ENCODE data around the gene CYP24A1. TPM values are rescaled to one million over a fixed set of nuclear protein-coding genes. Genes with fewer than 3 reads are reported as not detected.

CYP24A1 gene
- total RNA-seq, 1 donor from 2014 or later: 0.73 TPM

DNA sequence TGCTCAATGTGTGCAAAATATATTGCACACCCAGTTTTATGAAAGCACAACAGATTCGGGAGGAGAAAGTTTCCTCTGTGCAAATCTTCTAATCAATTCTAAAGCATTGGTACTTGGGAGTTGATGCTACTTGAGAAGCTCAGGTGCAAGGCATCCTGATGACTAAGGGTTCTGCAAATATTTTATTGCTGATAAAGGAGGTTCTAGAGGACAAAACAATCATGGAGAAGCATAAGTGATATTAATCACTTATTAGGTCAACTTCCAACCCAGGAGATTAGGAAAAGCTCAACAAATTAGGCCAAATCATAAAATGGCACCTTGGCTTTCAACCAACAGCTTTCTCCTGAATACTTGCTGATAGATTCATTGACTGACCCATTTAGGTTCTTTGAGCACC lies 27.1 kb downstream of the CYP24A1 start:
- no peak overlapping the region for H3K9ac ChIP-seq (ENCODE audit: low read length)
- no peaks in the 10 kb centered on the region for H3K9me3 ChIP-seq (ENCODE audit: insufficient read depth, low read depth, low read length)
- Mint-ChIP-seq H3K4me3 (ENCODE audit: unreplicated experiment) (no peak overlapping the region), H3K27ac (ENCODE audit: unreplicated experiment) (no peak overlapping the region), H3K9me3 (ENCODE audit: unreplicated experiment) (peaks cover 2% of the 10 kb centered on the region), H3K36me3 (ENCODE audit: low read depth, unreplicated experiment) (peaks cover 1% of the 10 kb centered on the region), H3K4me1 (ENCODE audit: low read depth, unreplicated experiment) (peaks cover under 1% of the 10 kb centered on the region), H3K27me3 (ENCODE audit: low read depth, unreplicated experiment) (no peaks in the 10 kb centered on the region)
- DNase-seq (ENCODE audit: low read depth) (no peak), FAIRE-seq (no peak)
- no peak overlapping the region for H3K4me2 ChIP-seq (ENCODE audit: low read length)
- H2AFZ ChIP-seq (ENCODE audit: low read depth, low read length): no peak overlapping the region
- H3K4me3 ChIP-seq (ENCODE audit: insufficient read depth, low read depth, low read length): no peak overlapping the region
- H3K36me3 ChIP-seq (ENCODE audit: insufficient read depth, low read length): no peaks in the 10 kb centered on the region
- TF ChIP-seq EZH2 (IDR thresholded peaks at IDR 0.05; ENCODE audit: insufficient read depth, low read length): no peak
- TF ChIP-seq CTCF (IDR thresholded peaks at IDR 0.05; ENCODE audit: insufficient read depth, low read depth, low read length): no peak
- no peaks in the 10 kb centered on the region for H3K27me3 ChIP-seq (ENCODE audit: insufficient read depth, low read length)
- no peaks in the 10 kb centered on the region for H3K79me2 ChIP-seq (ENCODE audit: insufficient read depth, low read length)
- peaks cover 2% of the 10 kb centered on the region for H3K4me1 ChIP-seq (ENCODE audit: insufficient read depth, low read length)
- no peak overlapping the region for H3K27ac ChIP-seq (ENCODE audit: low read depth, low read length)
- H4K20me1 ChIP-seq (ENCODE audit: insufficient read depth, low read length): no peaks in the 10 kb centered on the region

DNA sequence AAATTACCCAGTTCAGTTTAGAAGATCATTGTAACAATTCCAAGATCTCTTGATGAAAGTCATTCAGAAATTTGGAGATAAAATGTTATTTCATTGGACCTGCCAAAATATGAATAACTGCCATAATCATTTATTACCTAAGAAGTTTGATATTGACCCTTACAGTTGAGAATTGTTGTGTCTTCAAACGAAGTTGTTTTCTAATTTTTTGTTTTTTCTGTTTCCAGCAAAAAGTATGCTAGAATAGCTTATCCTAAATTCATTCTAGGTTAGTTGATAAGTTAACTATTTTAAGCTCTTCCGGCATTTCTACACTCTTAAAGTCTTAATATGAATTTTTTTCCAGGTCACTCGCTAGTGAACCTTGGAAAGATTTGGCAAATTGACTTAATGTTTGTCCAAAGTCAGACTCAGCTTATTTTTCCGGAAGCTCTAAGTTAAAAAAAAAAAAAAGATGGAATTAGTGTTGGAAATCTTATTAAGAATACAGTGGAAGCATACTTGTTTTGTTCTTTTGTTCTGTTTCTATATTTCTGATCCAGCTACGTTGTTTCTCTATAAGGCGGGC lies 28.9 kb downstream of the CYP24A1 start:
- Histone ChIP-seq H3K27ac (ENCODE audit: low read depth, low read length) (no peak overlapping the region), H3K79me2 (ENCODE audit: insufficient read depth, low read length) (no peaks in the 10 kb centered on the region), H3K36me3 (ENCODE audit: insufficient read depth, low read length) (no peaks in the 10 kb centered on the region), H3K9ac (ENCODE audit: low read length) (no peak overlapping the region), H3K9me3 (ENCODE audit: insufficient read depth, low read depth, low read length) (no peaks in the 10 kb centered on the region), H4K20me1 (ENCODE audit: insufficient read depth, low read length) (no peaks in the 10 kb centered on the region), H3K4me2 (ENCODE audit: low read length) (no peak overlapping the region), H3K27me3 (ENCODE audit: insufficient read depth, low read length) (no peaks in the 10 kb centered on the region), H3K4me1 (ENCODE audit: insufficient read depth, low read length) (peaks cover 16% of the 10 kb centered on the region), H2AFZ (ENCODE audit: low read depth, low read length) (no peak overlapping the region), H3K4me3 (ENCODE audit: insufficient read depth, low read depth, low read length) (no peak overlapping the region)
- no peak for TF ChIP-seq CTCF (IDR thresholded peaks at IDR 0.05; ENCODE audit: insufficient read depth, low read depth, low read length)
- no peak for TF ChIP-seq EZH2 (IDR thresholded peaks at IDR 0.05; ENCODE audit: insufficient read depth, low read length)
- peaks cover 4% of the 10 kb centered on the region for H3K9me3 Mint-ChIP-seq (ENCODE audit: unreplicated experiment)
- DNase-seq (ENCODE audit: low read depth) (no peak), FAIRE-seq (no peak)
- H3K27ac Mint-ChIP-seq (ENCODE audit: unreplicated experiment): no peak overlapping the region
- no peak overlapping the region for H3K4me3 Mint-ChIP-seq (ENCODE audit: unreplicated experiment)
- H3K36me3 Mint-ChIP-seq (ENCODE audit: low read depth, unreplicated experiment): peaks cover 1% of the 10 kb centered on the region
- H3K27me3 Mint-ChIP-seq (ENCODE audit: low read depth, unreplicated experiment): no peaks in the 10 kb centered on the region
- H3K4me1 Mint-ChIP-seq (ENCODE audit: low read depth, unreplicated experiment): peaks cover 13% of the 10 kb centered on the region

DNA sequence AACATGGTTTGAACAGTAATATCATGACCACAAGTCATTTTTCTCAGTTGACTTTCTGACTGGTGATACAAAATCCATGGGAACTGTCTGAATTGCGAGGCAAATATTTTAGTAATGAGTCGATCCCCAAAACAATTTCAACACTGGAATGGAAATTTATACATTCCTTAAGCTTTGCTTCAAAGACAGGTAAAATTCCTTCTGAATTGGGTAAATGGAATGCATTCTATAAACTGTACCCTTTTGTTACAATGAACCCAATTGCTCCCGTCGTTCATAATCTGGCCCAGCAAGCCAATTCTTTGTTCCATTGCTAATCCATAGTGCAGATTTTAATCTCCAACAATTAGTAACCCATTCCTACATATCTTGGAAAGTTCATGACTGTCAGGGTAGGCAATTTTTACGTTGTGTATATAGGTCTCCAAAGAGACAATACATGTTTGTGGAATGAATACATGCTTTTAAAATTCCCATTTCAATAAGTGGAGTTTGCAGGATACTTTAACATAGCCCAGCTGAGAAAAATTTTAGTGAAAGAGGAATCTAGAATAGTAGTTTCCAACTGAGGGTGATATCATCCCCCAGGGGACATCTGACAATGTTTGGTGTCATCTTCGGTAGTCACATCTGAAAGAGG lies 32.7 kb downstream of the CYP24A1 start:
- Histone ChIP-seq H3K27me3 (ENCODE audit: insufficient read depth, low read length) (no peaks in the 10 kb centered on the region), H3K9ac (ENCODE audit: low read length) (peak overlapping the region; percentile 47), H4K20me1 (ENCODE audit: insufficient read depth, low read length) (no peaks in the 10 kb centered on the region), H3K4me2 (ENCODE audit: low read length) (peak overlapping the region; percentile 1), H3K4me1 (ENCODE audit: insufficient read depth, low read length) (peaks cover 25% of the 10 kb centered on the region), H3K36me3 (ENCODE audit: insufficient read depth, low read length) (no peaks in the 10 kb centered on the region), H3K27ac (ENCODE audit: low read depth, low read length) (peak overlapping the region; percentile 95), H3K4me3 (ENCODE audit: insufficient read depth, low read depth, low read length) (no peak overlapping the region), H3K9me3 (ENCODE audit: insufficient read depth, low read depth, low read length) (no peaks in the 10 kb centered on the region), H3K79me2 (ENCODE audit: insufficient read depth, low read length) (no peaks in the 10 kb centered on the region), H2AFZ (ENCODE audit: low read depth, low read length) (peak overlapping the region; percentile 21)
- Mint-ChIP-seq H3K9me3 (ENCODE audit: unreplicated experiment) (peaks cover 4% of the 10 kb centered on the region), H3K4me1 (ENCODE audit: low read depth, unreplicated experiment) (peaks cover 14% of the 10 kb centered on the region), H3K36me3 (ENCODE audit: low read depth, unreplicated experiment) (peaks cover 1% of the 10 kb centered on the region), H3K4me3 (ENCODE audit: unreplicated experiment) (no peak overlapping the region), H3K27me3 (ENCODE audit: low read depth, unreplicated experiment) (no peaks in the 10 kb centered on the region), H3K27ac (ENCODE audit: unreplicated experiment) (peak overlapping the region; percentile 58)
- peak; percentile 88 for FAIRE-seq
- TF ChIP-seq CTCF (IDR thresholded peaks at IDR 0.05; ENCODE audit: insufficient read depth, low read depth, low read length) (no peak), EZH2 (IDR thresholded peaks at IDR 0.05; ENCODE audit: insufficient read depth, low read length) (no peak)
- DNase-seq (ENCODE audit: low read depth): peak; percentile 88
